SK-N-MC (cell line): ENCODE measurements around the gene FES.

Experiments
- EZH2 ChIP-seq: fragments of 200-600 bp; sonication (generic); IDR thresholded peaks from one replicate; pipeline ENCODE4 v1.6.1; 2017; ENCODE audit warnings: antibody characterized with exemption
- POLR2AphosphoS5 ChIP-seq: IDR thresholded peaks from 2 replicates; pipeline ENCODE4 v1.6.1; 2012; ENCODE audit warnings: mild to moderate bottlenecking, low read depth, low read length, borderline replicate concordance

GRCh38 chr15:90863987-90864386 lies 20.3 kb upstream of the FES start:
- TF ChIP-seq POLR2AphosphoS5 (no peak), EZH2 (no peak)
